HEK293 (cell line): ENCODE results near the gene COX7A1.

Experiments
- INSM2 ChIP-seq: fragments of 450-650 bp; formaldehyde crosslinking; IDR thresholded peaks from 2 replicates; pipeline ENCODE4 v1.5.1; 2016; ENCODE audit warnings: missing biosample characterization, missing genetic modification characterization
- KLF10 ChIP-seq: fragments of 450-650 bp; IDR thresholded peaks from 2 replicates; pipeline ENCODE4 v1.5.1; 2018; ENCODE audit warnings: missing biosample characterization, mild to moderate bottlenecking, missing genetic modification characterization
- KLF17 ChIP-seq: fragments of 450-650 bp; formaldehyde crosslinking; IDR thresholded peaks from 2 replicates; pipeline ENCODE4 v1.5.1; 2016; ENCODE audit warnings: missing biosample characterization, missing genetic modification characterization
- OVOL3 ChIP-seq: fragments of 450-650 bp; formaldehyde crosslinking; IDR thresholded peaks from 2 replicates; pipeline ENCODE4 v1.5.1; 2016; ENCODE audit warnings: missing biosample characterization, missing genetic modification characterization
- SCRT2 ChIP-seq: fragments of 450-650 bp; formaldehyde crosslinking; IDR thresholded peaks from 2 replicates; pipeline ENCODE4 v1.5.1; 2016; ENCODE audit warnings: missing biosample characterization, missing genetic modification characterization
- SP7 ChIP-seq: fragments of 450-650 bp; formaldehyde crosslinking; IDR thresholded peaks from 2 replicates; pipeline ENCODE4 v1.5.1; 2016; ENCODE audit warnings: missing biosample characterization, missing genetic modification characterization
- WT1 ChIP-seq: fragments of 450-650 bp; formaldehyde crosslinking; IDR thresholded peaks from 2 replicates; pipeline ENCODE4 v1.5.1; 2016; ENCODE audit warnings: missing biosample characterization, missing genetic modification characterization
- YY2 ChIP-seq: fragments of 450-650 bp; formaldehyde crosslinking; IDR thresholded peaks from 2 replicates; pipeline ENCODE4 v1.5.1; 2016; ENCODE audit warnings: missing biosample characterization, missing genetic modification characterization
- ZBTB17 ChIP-seq: fragments of 450-650 bp; formaldehyde crosslinking; IDR thresholded peaks from 2 replicates; pipeline ENCODE4 v1.5.1; 2016; ENCODE audit warnings: missing biosample characterization, missing genetic modification characterization
- ZBTB44 ChIP-seq: fragments of 450-650 bp; IDR thresholded peaks from 2 replicates; pipeline ENCODE4 v1.5.1; 2018; ENCODE audit warnings: missing biosample characterization, mild to moderate bottlenecking, missing genetic modification characterization
- ZBTB48 ChIP-seq: fragments of 450-650 bp; formaldehyde crosslinking; IDR thresholded peaks from 2 replicates; pipeline ENCODE4 v1.5.1; 2016; ENCODE audit warnings: missing biosample characterization, missing genetic modification characterization
- ZBTB7A ChIP-seq: fragments of 450-650 bp; formaldehyde crosslinking; IDR thresholded peaks from 2 replicates; pipeline ENCODE4 v1.5.1; 2016; ENCODE audit warnings: low read depth, missing biosample characterization, missing genetic modification characterization
- ZNF121 ChIP-seq: fragments of 450-650 bp; formaldehyde crosslinking; IDR thresholded peaks from 2 replicates; pipeline ENCODE4 v1.5.1; 2016; ENCODE audit warnings: missing biosample characterization, missing genetic modification characterization
- ZNF239 ChIP-seq: fragments of 450-650 bp; formaldehyde crosslinking; IDR thresholded peaks from 2 replicates; pipeline ENCODE4 v1.5.1; 2016; ENCODE audit warnings: missing biosample characterization, missing genetic modification characterization
- ZNF26 ChIP-seq: fragments of 450-650 bp; formaldehyde crosslinking; IDR thresholded peaks from 2 replicates; pipeline ENCODE4 v1.5.1; 2016; ENCODE audit warnings: missing biosample characterization, missing genetic modification characterization
- ZNF335 ChIP-seq: fragments of 450-650 bp; formaldehyde crosslinking; conservative IDR thresholded peaks from 2 replicates; pipeline ENCODE4 v1.5.1; 2016; ENCODE audit warnings: missing biosample characterization, missing genetic modification characterization
- ZNF341 ChIP-seq: fragments of 450-650 bp; formaldehyde crosslinking; IDR thresholded peaks from 2 replicates; pipeline ENCODE4; 2016; ENCODE audit warnings: low read depth, missing biosample characterization, missing genetic modification characterization
- ZNF521 ChIP-seq: fragments of 450-650 bp; formaldehyde crosslinking; IDR thresholded peaks from 2 replicates; pipeline ENCODE4 v1.5.1; 2017; ENCODE audit warnings: missing biosample characterization, mild to moderate bottlenecking, missing genetic modification characterization
- ZNF529 ChIP-seq: fragments of 450-650 bp; formaldehyde crosslinking; IDR thresholded peaks from 2 replicates; pipeline ENCODE4 v1.5.1; 2017; ENCODE audit warnings: missing genetic modification characterization, missing biosample characterization; ENCODE audit not compliant: insufficient replicate concordance
- ZNF560 ChIP-seq: fragments of 450-650 bp; formaldehyde crosslinking; IDR thresholded peaks from 2 replicates; pipeline ENCODE4 v1.5.1; 2017; ENCODE audit warnings: missing biosample characterization, missing genetic modification characterization, borderline replicate concordance
- ZNF561 ChIP-seq: fragments of 450-650 bp; IDR thresholded peaks from 2 replicates; pipeline ENCODE4 v1.5.1; 2018; ENCODE audit warnings: missing biosample characterization, missing genetic modification characterization, borderline replicate concordance
- ZNF624 ChIP-seq: fragments of 450-650 bp; formaldehyde crosslinking; IDR thresholded peaks from 2 replicates; pipeline ENCODE4 v1.5.1; 2017; ENCODE audit warnings: missing biosample characterization, missing genetic modification characterization
- ZNF629 ChIP-seq: fragments of 450-650 bp; formaldehyde crosslinking; IDR thresholded peaks from 2 replicates; pipeline ENCODE4 v1.5.1; 2017; ENCODE audit warnings: missing biosample characterization, missing genetic modification characterization
- ZNF639 ChIP-seq: fragments of 450-650 bp; formaldehyde crosslinking; IDR thresholded peaks from 2 replicates; pipeline ENCODE4 v1.5.1; 2016; ENCODE audit warnings: missing biosample characterization, missing genetic modification characterization
- ZNF660 ChIP-seq: fragments of 450-650 bp; IDR thresholded peaks from 2 replicates; pipeline ENCODE4 v1.5.1; 2018; ENCODE audit warnings: missing biosample characterization, mild to moderate bottlenecking, missing genetic modification characterization
- ZNF677 ChIP-seq: fragments of 450-650 bp; IDR thresholded peaks from 2 replicates; pipeline ENCODE4 v1.5.0; 2018; ENCODE audit warnings: missing biosample characterization, mild to moderate bottlenecking, missing genetic modification characterization, moderate library complexity
- ZNF692 ChIP-seq: fragments of 450-650 bp; formaldehyde crosslinking; IDR thresholded peaks from 2 replicates; pipeline ENCODE4 v1.5.1; 2016; ENCODE audit warnings: missing biosample characterization, missing genetic modification characterization
- ZSCAN16 ChIP-seq: fragments of 450-650 bp; formaldehyde crosslinking; IDR thresholded peaks from 2 replicates; pipeline ENCODE4 v1.5.1; 2016; ENCODE audit warnings: missing biosample characterization, missing genetic modification characterization
- ZSCAN18 ChIP-seq: fragments of 450-650 bp; formaldehyde crosslinking; IDR thresholded peaks from 2 replicates; pipeline ENCODE4 v1.5.1; 2016; ENCODE audit warnings: missing biosample characterization, missing genetic modification characterization

The COX7A1 gene

GRCh38 chr19:36140304-36141038, 11.8 kb downstream of the COX7A1 start (continued):
- TF ChIP-seq KLF17 = peak; percentile 90
- TF ChIP-seq ZNF341 = peak; percentile 64
- no peak for TF ChIP-seq ZBTB44 (tag by site-specific recombination)
- TF ChIP-seq ZNF121 (tag by site-specific recombination) = no peak
- peak; percentile 42 for TF ChIP-seq ZNF629 (tag by site-specific recombination)
- TF ChIP-seq ZNF521 (tag by site-specific recombination) = no peak
- TF ChIP-seq ZNF26 (tag by site-specific recombination) = no peak
- peak; percentile 93 for TF ChIP-seq ZNF335 (tag by site-specific recombination)
- no peak for TF ChIP-seq SP7 (tag by site-specific recombination)
- no peak for TF ChIP-seq ZSCAN18 (tag by site-specific recombination)
- no peak for TF ChIP-seq INSM2 (tag by site-specific recombination)
- TF ChIP-seq KLF10 (tag by site-specific recombination) = peak; percentile 91
- no peak; the same call in 1 of the 2 replicates for TF ChIP-seq ZBTB7A (tag by site-specific recombination)
- TF ChIP-seq ZNF560 = no peak
- no peak for TF ChIP-seq SCRT2 (tag by site-specific recombination)
- no peak for TF ChIP-seq ZNF239 (tag by site-specific recombination)
- no peak for TF ChIP-seq ZNF529 (tag by site-specific recombination)
- TF ChIP-seq ZNF561 (tag by site-specific recombination) = no peak
- no peak for TF ChIP-seq ZBTB17 (tag by site-specific recombination)
- TF ChIP-seq ZNF692 (tag by site-specific recombination) = no peak; the same call in 1 of the 2 replicates
- peak; percentile 75; the same call in 1 of the 2 replicates for TF ChIP-seq WT1 (tag by site-specific recombination)
- TF ChIP-seq ZSCAN16 (tag by site-specific recombination) = 0 out of 2 replicates have a peak, but pooled peaks have one; percentile 12
- TF ChIP-seq OVOL3 (tag by site-specific recombination) = 0 out of 2 replicates have a peak, but pooled peaks have one; percentile 21
- TF ChIP-seq ZNF660 (tag by site-specific recombination) = 0 out of 2 replicates have a peak, but pooled peaks have one; percentile 19
- TF ChIP-seq ZNF639 = no peak
- no peak for TF ChIP-seq ZNF624
- TF ChIP-seq ZBTB48 (tag by site-specific recombination) = peak; percentile 29
- TF ChIP-seq ZNF677 (tag by site-specific recombination) = no peak
- peak; percentile 21; the same call in 1 of the 2 replicates for TF ChIP-seq YY2 (tag by site-specific recombination)
